Adrenal gland (tissue), 12 donors: ENCODE results near the gene MAPK4. TPM values are rescaled to one million over a fixed set of nuclear protein-coding genes. Genes with fewer than 3 reads are reported as not detected.

Experiments
- DNase-seq, 7 donors: peaks; one replicate each; pipeline ENCODE4 v3.0.0-alpha.2; 2019 to 2020
- H3K27ac ChIP-seq, 5 donors: fragments of 200-600 bp; sonication (generic) in 4 of 5; 1 replicate in 3 of 5; 2 replicates in 2 of 5; pipeline versions ENCODE4 v1.5.1 to v1.8.0; 2016 to 2020; ENCODE audit warnings: mild to moderate bottlenecking in 1 of 5
- H3K27me3 ChIP-seq: fragments of 200-600 bp; 2 replicates; pipeline ENCODE4 v1.8.0; 2021
- H3K36me3 ChIP-seq, 2 donors: fragments of 200-600 bp; replicated peaks in 1 of 2; 1 replicate in 1 of 2; 2 replicates in 1 of 2; pipeline versions ENCODE4 v1.5.1 to v1.8.0; 2018 to 2022
- H3K4me1 ChIP-seq, 2 donors: fragments of 200-600 bp; replicated peaks in 1 of 2; 1 replicate in 1 of 2; 2 replicates in 1 of 2; pipeline versions ENCODE4 v1.5.1 to v1.8.0; 2018 to 2021
- H3K4me3 ChIP-seq, 4 donors: fragments of 200-600 bp; sonication (generic) in 3 of 4; one replicate each; pipeline ENCODE4 v1.5.1; 2016 to 2018
- H3K9me3 ChIP-seq, 3 donors: fragments of 200-600 bp; sonication (generic) in 1 of 3; replicated peaks in 1 of 3; 1 replicate in 2 of 3; 2 replicates in 1 of 3; pipeline versions ENCODE4 v1.5.1 to v1.8.0; 2016 to 2021
- CTCF ChIP-seq, 6 experiments: fragments of 450-650 bp in 4 of 6; fragments of 200-600 bp in 2 of 6; sonication (generic) in 1 of 6; IDR thresholded peaks; 1 replicate in 5 of 6; 2 replicates in 1 of 6; pipeline versions ENCODE4 v1.5.1 to v1.8.0; 2016 to 2021; ENCODE audit warnings: antibody characterized with exemption in 6 of 6, mild to moderate bottlenecking in 2 of 6, moderate library complexity in 1 of 6
- POLR2A ChIP-seq, 2 donors: fragments of 450-650 bp; IDR thresholded peaks; one replicate each; pipeline ENCODE4 v1.6.1; 2017; ENCODE audit warnings: antibody characterized with exemption in 2 of 2, mild to moderate bottlenecking in 2 of 2, moderate library complexity in 1 of 2
- WGBS, 4 donors: extraction: QIAGEN DNeasy Blood & Tissue Kit in 2 of 4; methylation state at CpG; one replicate each; pipeline versions ENCODE4 v1.1.5 to v1.1.7; 2013 to 2017; 5-methylcytosine and 5-hydroxymethylcytosine counted together
- intact Hi-C, 2 donors: fragments of 100-400 bp; cut with DNase I; formaldehyde crosslinking; loops; one replicate each; pipeline versions ENCODE4 v1.14.1 to v1.15.0; 2022 to 2023
- polyA plus RNA-seq, 3 donors: library from polyadenylated mRNA; stranded (reverse); fragments of 200-250 nt in 2 of 3; fragments of 350-450 nt in 1 of 3; fragmentation: Illumina TruSeq in 1 of 3; extraction: RNeasy Lipid Tissue Mini Kit (QIAGEN cat#74804) in 1 of 3; gene quantifications; one replicate each; pipeline ENCODE4 v1.2.3, GENCODE V29; 2013 to 2014
- total RNA-seq, 9 donors: library from RNA; depleted of rRNA in 4 of 9; stranded (reverse); fragments of >200 nt in 4 of 9; fragments of 120-200 nt in 1 of 9; fragmentation: NEBNext Ultra II Directional in 1 of 9; extraction: Animal tissue kit (Norgen Biotek cat#: 25700) in 1 of 9; gene quantifications; one replicate each; pipeline versions ENCODE4 v1.1.0 to v1.2.4, GENCODE V29; 2013 to 2023
- donor health status: healthy with polysubstance abuse.
- donor health status: Bipolar disorder and iron deficiency.
- donor health status: DM: yes; HTN: yes; CAD: no.
- donor health status: DM: no; HTN: no; CAD: no.
- donor health status: DM: no; HTN: no; CAD: no.
- donor health status: DM: yes; HTN: yes; CAD: no.

MAPK4 gene
- total and polyA plus RNA-seq, 12 donors: 16.3 to 231 (median 33.9) TPM

DNA sequence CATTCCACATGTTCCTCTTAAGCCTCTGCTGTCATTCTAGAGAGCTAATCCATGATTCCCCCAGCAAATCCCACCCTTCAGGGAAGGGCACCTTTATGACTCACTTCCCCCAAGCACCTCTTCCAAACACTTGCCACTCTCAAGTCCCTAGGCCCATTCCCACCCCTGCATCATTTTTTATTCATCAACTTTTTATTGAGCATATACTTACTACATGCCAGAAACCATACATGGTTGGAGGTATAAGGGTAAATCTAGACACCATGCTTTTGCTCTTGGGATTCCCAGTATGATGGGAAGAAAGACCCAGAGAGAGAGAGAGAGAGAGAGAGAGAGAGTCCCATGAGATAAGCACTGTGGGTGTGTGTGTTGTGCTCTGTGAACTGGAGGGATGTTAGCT is 87.9 kb downstream of the MAPK4 start:
- H3K27me3 ChIP-seq: no peaks in the 10 kb centered on the region
- intact Hi-C loops: no loop called here
- H3K27ac ChIP-seq: no peak overlapping the region
- no peaks in the 10 kb centered on the region for H3K36me3 ChIP-seq
- H3K4me1 ChIP-seq: peaks cover 11 to 15% of the 10 kb centered on the region in 2 donors
- DNase-seq: no peak
- no peak overlapping the region for H3K4me3 ChIP-seq
- no peaks in the 10 kb centered on the region for H3K9me3 ChIP-seq
- TF ChIP-seq CTCF (IDR thresholded peaks at IDR 0.05) (no peak), POLR2A (IDR thresholded peaks at IDR 0.05) (no peak)

- H3K4me3 ChIP-seq: no peak overlapping the region
- intact Hi-C loops: no loop called here
- H3K36me3 ChIP-seq: no peaks in the 10 kb centered on the region
- no peaks in the 10 kb centered on the region for H3K9me3 ChIP-seq
- H3K4me1 ChIP-seq: peaks cover 11 to 27% of the 10 kb centered on the region in 2 donors
- peak overlapping the region in 4 of 5 donors; percentile 68 to 93 (median 76) for H3K27ac ChIP-seq
- H3K27me3 ChIP-seq: no peaks in the 10 kb centered on the region
- DNase-seq: peak; percentile 46 to 92 (median 88)
- TF ChIP-seq CTCF (IDR thresholded peaks at IDR 0.05): no peak
- TF ChIP-seq POLR2A (IDR thresholded peaks at IDR 0.05): peak in 1 of 2 donors; percentile 18
- 43 to 50% (median 47%) methylated on average over 1 to 4 of the region's 4 CpGs for WGBS, 4 donors
Measured at GRCh38 chr18:50649821-50650220, 89.9 kb downstream of the MAPK4 start.

DNA sequence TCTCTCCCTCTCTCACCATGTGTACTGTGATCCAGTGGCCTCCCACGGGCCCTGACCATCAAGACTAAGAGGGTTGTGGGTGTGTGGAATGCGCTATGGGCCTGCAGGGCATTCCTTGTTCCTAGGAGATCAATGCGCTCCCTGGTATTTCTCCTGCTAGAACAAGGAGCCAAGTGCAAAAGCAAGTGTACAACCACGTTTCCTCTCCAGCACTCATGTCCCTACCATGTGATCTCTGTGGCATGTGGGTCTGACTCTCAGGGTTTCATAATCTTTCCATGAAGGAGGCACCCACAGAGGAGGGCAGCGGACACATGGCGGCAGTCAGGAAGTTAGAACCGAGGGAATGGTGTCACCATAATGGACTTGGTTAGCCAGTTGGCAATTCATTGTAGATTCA is 91.4 kb downstream of the MAPK4 start:
- no peak for DNase-seq
- peak overlapping the region in 1 of 5 donors; percentile 93 for H3K27ac ChIP-seq

GRCh38 chr18:50653402-50654093 is 93.7 kb downstream of the MAPK4 start:
- Histone ChIP-seq H3K36me3 (no peaks in the 10 kb centered on the region), H3K9me3 (no peaks in the 10 kb centered on the region), H3K27ac (peak overlapping the region in 2 of 5 donors; percentile 42 to 72), H3K4me3 (no peak overlapping the region), H3K4me1 (peaks cover 11 to 27% of the 10 kb centered on the region in 2 donors), H3K27me3 (no peaks in the 10 kb centered on the region)
- TF ChIP-seq CTCF (IDR thresholded peaks at IDR 0.05) (no peak), POLR2A (IDR thresholded peaks at IDR 0.05) (peak in 1 of 2 donors; percentile 4)
- DNase-seq: peak; percentile 57 to 89 (median 83)
- intact Hi-C loops: no loop called here
- WGBS, 4 donors: 61 to 69% (median 65%) methylated on average over 11 of the region's 11 CpGs

More for the DNA sequence above, 91.4 kb downstream of the MAPK4 start:
- H3K9me3 ChIP-seq: no peaks in the 10 kb centered on the region
- H3K27me3 ChIP-seq: no peaks in the 10 kb centered on the region
- no peaks in the 10 kb centered on the region for H3K36me3 ChIP-seq
- WGBS, 4 donors: 92 to 98% (median 95%) methylated on average over 7 of the region's 7 CpGs
- no peak overlapping the region for H3K4me3 ChIP-seq
- peaks cover 11 to 27% of the 10 kb centered on the region in 2 donors for H3K4me1 ChIP-seq
- intact Hi-C loops: no loop called here
- no peak for TF ChIP-seq POLR2A (IDR thresholded peaks at IDR 0.05)
- TF ChIP-seq CTCF (IDR thresholded peaks at IDR 0.05): no peak
